ENCODE results near the gene SRC. TPM values are rescaled to one million over a fixed set of nuclear protein-coding genes. Genes with fewer than 3 reads are reported as not detected.

SRC gene
- total and polyA plus RNA-seq, 2 experiments from 2014 or later = 8.0 to 25.9 TPM

- ATAC-seq (no peak), DNase-seq (ENCODE audit: low spot score) (no peak)
- TF ChIP-seq STAT1 (IDR thresholded peaks at IDR 0.05; ENCODE audit: unreplicated experiment) = no peak
- TF ChIP-seq, protein P1, sequence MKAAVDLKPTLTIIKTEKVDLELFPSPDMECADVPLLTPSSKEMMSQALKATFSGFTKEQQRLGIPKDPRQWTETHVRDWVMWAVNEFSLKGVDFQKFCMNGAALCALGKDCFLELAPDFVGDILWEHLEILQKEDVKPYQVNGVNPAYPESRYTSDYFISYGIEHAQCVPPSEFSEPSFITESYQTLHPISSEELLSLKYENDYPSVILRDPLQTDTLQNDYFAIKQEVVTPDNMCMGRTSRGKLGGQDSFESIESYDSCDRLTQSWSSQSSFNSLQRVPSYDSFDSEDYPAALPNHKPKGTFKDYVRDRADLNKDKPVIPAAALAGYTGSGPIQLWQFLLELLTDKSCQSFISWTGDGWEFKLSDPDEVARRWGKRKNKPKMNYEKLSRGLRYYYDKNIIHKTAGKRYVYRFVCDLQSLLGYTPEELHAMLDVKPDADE (IDR thresholded peaks at IDR 0.05) = no peak
- TF ChIP-seq POLR2AphosphoS5 (IDR thresholded peaks at IDR 0.05; ENCODE audit: low read depth) = no peak
- TF ChIP-seq CTCF (conservative IDR thresholded peaks at IDR 0.05; ENCODE audit: low read depth in 2 of 2) = no peak
- TF ChIP-seq EZH2 (IDR thresholded peaks at IDR 0.05; ENCODE audit: low read depth, unreplicated experiment) = no peak
- TF ChIP-seq ZNF114 (CRISPR knock-in tag; IDR thresholded peaks at IDR 0.05) = no peak
- TF ChIP-seq NANOG (IDR thresholded peaks at IDR 0.05; ENCODE audit: borderline replicate concordance) = no peak
- Mint-ChIP-seq H3K4me1 (peaks cover 23% of the 10 kb centered on the region), H3K4me3 (no peak overlapping the region; the same call in 2 of the 3 replicates), H3K9me3 (no peaks in the 10 kb centered on the region), H3K36me3 (ENCODE audit: low read depth) (peaks cover 16% of the 10 kb centered on the region; the same call in 2 of the 3 replicates), H3K27me3 (ENCODE audit: insufficient read depth, low read depth, poor library complexity) (peaks cover 16% of the 10 kb centered on the region), H3K27ac (peak overlapping the region; percentile 14; the same call in 1 of the 2 replicates)
- Histone ChIP-seq H3K27me3 (ENCODE audit: insufficient read depth) (no peaks in the 10 kb centered on the region), H3K9me2 (ENCODE audit: insufficient read depth) (no peaks in the 10 kb centered on the region), H3K36me3 (ENCODE audit: insufficient read depth) (no peaks in the 10 kb centered on the region), H3K4me1 (ENCODE audit: insufficient read depth) (peaks cover 5% of the 10 kb centered on the region; the same call in 1 of the 2 replicates), H4K20me1 (replicated peaks; ENCODE audit: insufficient read depth) (peaks cover 12% of the 10 kb centered on the region), H2AFZ (no peak overlapping the region), H3K4me3 (no peak overlapping the region), H3K79me2 (replicated peaks; ENCODE audit: insufficient read depth) (peaks cover 61% of the 10 kb centered on the region), H3K4me2 (no peak overlapping the region), H3K27ac (ENCODE audit: low read depth) (no peak overlapping the region), H3F3A (replicated peaks; ENCODE audit: low read depth) (no peaks in the 10 kb centered on the region)
Measured at GRCh38 chr20:37347891-37348791, 2.2 kb downstream of the SRC start.

DNA sequence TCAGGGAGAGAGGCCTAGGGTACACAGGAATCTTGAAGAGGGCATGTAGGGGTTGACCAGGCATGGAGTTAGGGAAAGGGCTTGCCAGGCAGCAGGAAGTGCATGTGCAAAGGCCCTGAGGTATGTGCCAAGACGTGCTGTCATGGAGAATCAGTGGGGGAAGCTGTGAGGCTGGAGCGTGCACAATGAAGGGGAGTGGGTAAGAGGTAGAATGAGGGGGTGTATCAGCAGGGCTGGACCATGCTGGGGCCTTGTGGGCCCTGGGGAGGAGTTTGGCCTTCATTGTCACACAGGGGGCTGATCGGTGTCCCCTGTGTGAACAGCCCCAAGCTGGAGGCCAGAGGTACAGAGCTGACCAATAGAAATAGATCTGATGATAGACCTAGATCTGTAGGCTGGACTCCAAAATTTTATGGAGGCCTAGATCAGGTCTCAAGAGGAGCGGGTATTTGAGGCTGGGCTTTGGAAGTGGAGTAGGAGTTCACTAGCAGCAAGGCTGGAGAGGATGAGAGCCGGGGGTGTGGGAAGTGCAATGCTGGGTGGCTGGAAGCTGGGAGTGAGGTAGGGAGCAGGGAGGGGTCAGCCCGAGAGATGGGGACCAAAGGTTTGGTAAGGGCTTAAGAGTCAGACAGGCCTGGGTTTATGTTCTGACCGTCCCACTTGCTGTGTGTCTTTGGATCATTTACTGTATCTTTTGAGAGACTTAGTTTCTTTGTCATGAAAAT, 3.0 kb downstream of the SRC start:
- Histone ChIP-seq H3K79me2 (replicated peaks; ENCODE audit: insufficient read depth) (peaks cover 66% of the 10 kb centered on the region), H3K4me1 (ENCODE audit: insufficient read depth) (peaks cover 5% of the 10 kb centered on the region; the same call in 1 of the 2 replicates), H3K27ac (ENCODE audit: low read depth) (no peak overlapping the region), H3K9me2 (ENCODE audit: insufficient read depth) (no peaks in the 10 kb centered on the region), H3K4me3 (no peak overlapping the region), H3K36me3 (ENCODE audit: insufficient read depth) (no peaks in the 10 kb centered on the region), H4K20me1 (replicated peaks; ENCODE audit: insufficient read depth) (peaks cover 17% of the 10 kb centered on the region), H2AFZ (no peak overlapping the region), H3F3A (replicated peaks; ENCODE audit: low read depth) (no peaks in the 10 kb centered on the region), H3K4me2 (no peak overlapping the region), H3K27me3 (ENCODE audit: insufficient read depth) (no peaks in the 10 kb centered on the region)
- Mint-ChIP-seq H3K4me1 (peaks cover 23% of the 10 kb centered on the region), H3K27me3 (ENCODE audit: insufficient read depth, low read depth, poor library complexity) (peaks cover 17% of the 10 kb centered on the region), H3K36me3 (ENCODE audit: low read depth) (peaks cover 16% of the 10 kb centered on the region; the same call in 2 of the 3 replicates), H3K27ac (no peak overlapping the region), H3K9me3 (no peaks in the 10 kb centered on the region), H3K4me3 (no peak overlapping the region; the same call in 2 of the 3 replicates)
- no peak for DNase-seq (ENCODE audit: low spot score)
- ATAC-seq = no peak
- no peak for TF ChIP-seq CREB1 (CRISPR knock-in tag; IDR thresholded peaks at IDR 0.05; ENCODE audit: low read depth)
- no peak for TF ChIP-seq POLR2AphosphoS5 (IDR thresholded peaks at IDR 0.05; ENCODE audit: low read depth)
- no peak for TF ChIP-seq JUNB (IDR thresholded peaks at IDR 0.05; ENCODE audit: unreplicated experiment)
- TF ChIP-seq ZNF331 (CRISPR knock-in tag; IDR thresholded peaks at IDR 0.05; ENCODE audit: low read depth) = no peak
- no peak for TF ChIP-seq EZH2phosphoT487 (IDR thresholded peaks at IDR 0.05; ENCODE audit: unreplicated experiment)
